HEK293 (cell line): ENCODE data around the gene MYRIP.
"Not testable (repeated sequence)": the region's sequence is repeated elsewhere in the genome, so short reads cannot be mapped to it uniquely, and the experiment has no call there.

ENCODE experiments used
- CTCF ChIA-PET: fragments of 350-600 bp; formaldehyde crosslinking; extraction: SDS; loops from one replicate; lab custom pipeline; 2021; ENCODE audit warnings: antibody characterized with exemption; lab: Yijun Ruan, JAX
- POLR2A ChIA-PET: fragments of 300-600 bp; formaldehyde crosslinking; extraction: SDS; loops from one replicate; lab custom pipeline; 2020; ENCODE audit warnings: antibody characterized with exemption, inconsistent platforms; lab: Yijun Ruan, JAX
- H3K27ac ChIP-seq: fragments of 200-500 bp; sonication (Bioruptor generic); 2 replicates; pipeline ENCODE4 v1.5.1; 2014; ENCODE audit warnings: low read depth, low read length, control low read depth, inconsistent platforms; ENCODE audit errors: extremely low read depth
- H3K36me3 ChIP-seq, 2 experiments: fragments of 200-500 bp in 1 of 2; sonication (Bioruptor generic) in 1 of 2; 1 replicate in 1 of 2; 2 replicates in 1 of 2; pipeline ENCODE4 v1.5.1; 2014 to 2017; ENCODE audit warnings: inconsistent platforms in 2 of 2, low read length in 2 of 2; ENCODE audit not compliant: control insufficient read depth in 2 of 2, insufficient read depth in 1 of 2
- H3K4me1 ChIP-seq: fragments of 200-500 bp; sonication (Bioruptor generic); 2 replicates; pipeline ENCODE4 v1.5.1; 2014; ENCODE audit warnings: mild to moderate bottlenecking, low read length, inconsistent platforms; ENCODE audit not compliant: control insufficient read depth, insufficient read depth
- H3K4me3 ChIP-seq: 2 replicates; pipeline ENCODE4 v1.5.1; 2011; ENCODE audit warnings: low read depth, mild to moderate bottlenecking, control low read depth, low read length, moderate library complexity
- H3K9me3 ChIP-seq: fragments of 200-500 bp; sonication (Bioruptor generic); 2 replicates; pipeline ENCODE4 v1.5.1; 2014; ENCODE audit warnings: low read depth, low read length, inconsistent platforms; ENCODE audit not compliant: control insufficient read depth, insufficient read depth
- HOXD13 ChIP-seq: sonication (generic); formaldehyde crosslinking; IDR thresholded peaks from 2 replicates; pipeline ENCODE4 v1.8.0; 2022; ENCODE audit warnings: missing genetic modification reagents, borderline replicate concordance
- SALL2 ChIP-seq: fragments of 450-650 bp; formaldehyde crosslinking; IDR thresholded peaks from 2 replicates; pipeline ENCODE4 v1.5.0; 2017; ENCODE audit warnings: missing biosample characterization, mild to moderate bottlenecking, missing genetic modification characterization, borderline replicate concordance
- YY1 ChIP-seq: fragments of 450-650 bp; formaldehyde crosslinking; IDR thresholded peaks from 2 replicates; pipeline ENCODE4 v1.5.1; 2018; ENCODE audit warnings: missing biosample characterization, missing genetic modification characterization
- ZNF112 ChIP-seq: fragments of 450-650 bp; formaldehyde crosslinking; IDR thresholded peaks from 2 replicates; pipeline ENCODE4 v1.5.0; 2017; ENCODE audit warnings: missing biosample characterization, missing genetic modification characterization
- ZNF121 ChIP-seq: fragments of 450-650 bp; formaldehyde crosslinking; IDR thresholded peaks from 2 replicates; pipeline ENCODE4 v1.5.1; 2016; ENCODE audit warnings: missing biosample characterization, missing genetic modification characterization
- ZNF133 ChIP-seq: fragments of 450-650 bp; formaldehyde crosslinking; IDR thresholded peaks from 2 replicates; pipeline ENCODE4 v1.5.1; 2016; ENCODE audit warnings: missing biosample characterization, missing genetic modification characterization
- ZNF16 ChIP-seq: fragments of 450-650 bp; formaldehyde crosslinking; IDR thresholded peaks from 2 replicates; pipeline ENCODE4 v1.5.1; 2016; ENCODE audit warnings: low read depth, missing biosample characterization, missing genetic modification characterization
- ZNF211 ChIP-seq: fragments of 450-650 bp; formaldehyde crosslinking; IDR thresholded peaks from 2 replicates; pipeline ENCODE4 v1.5.1; 2016; ENCODE audit warnings: low read depth, missing biosample characterization, missing genetic modification characterization
- ZNF302 ChIP-seq: fragments of 450-650 bp; formaldehyde crosslinking; IDR thresholded peaks from 2 replicates; pipeline ENCODE4 v1.5.1; 2016; ENCODE audit warnings: missing biosample characterization, missing genetic modification characterization, low read depth
- ZNF366 ChIP-seq: fragments of 450-650 bp; formaldehyde crosslinking; conservative IDR thresholded peaks from 2 replicates; pipeline ENCODE4 v1.5.1; 2016; ENCODE audit warnings: missing biosample characterization, missing genetic modification characterization
- ZNF48 ChIP-seq: fragments of 450-650 bp; formaldehyde crosslinking; IDR thresholded peaks from 2 replicates; pipeline ENCODE4 v1.5.1; 2016; ENCODE audit warnings: missing biosample characterization, missing genetic modification characterization
- ZNF544 ChIP-seq: fragments of 450-650 bp; formaldehyde crosslinking; IDR thresholded peaks from 2 replicates; pipeline ENCODE4 v1.5.0; 2017; ENCODE audit warnings: missing biosample characterization, missing genetic modification characterization
- ZNF549 ChIP-seq: fragments of 450-650 bp; IDR thresholded peaks from 2 replicates; pipeline ENCODE4 v1.5.1; 2018; ENCODE audit warnings: missing biosample characterization, missing genetic modification characterization, mild to moderate bottlenecking, inconsistent platforms, moderate library complexity
- ZNF555 ChIP-seq: fragments of 450-650 bp; formaldehyde crosslinking; conservative IDR thresholded peaks from 2 replicates; pipeline ENCODE4 v1.5.1; 2017; ENCODE audit warnings: missing biosample characterization, mild to moderate bottlenecking, missing genetic modification characterization, inconsistent platforms
- ZNF670 ChIP-seq: fragments of 450-650 bp; formaldehyde crosslinking; IDR thresholded peaks from 2 replicates; pipeline ENCODE4 v1.5.1; 2016; ENCODE audit warnings: missing biosample characterization, missing genetic modification characterization, low read depth
- ZNF701 ChIP-seq: fragments of 450-650 bp; formaldehyde crosslinking; IDR thresholded peaks from 2 replicates; pipeline ENCODE4 v1.5.1; 2016; ENCODE audit warnings: missing biosample characterization, missing genetic modification characterization
- ZNF830 ChIP-seq: fragments of 450-650 bp; IDR thresholded peaks from 2 replicates; pipeline ENCODE4 v1.5.0; 2018; ENCODE audit warnings: missing biosample characterization, missing genetic modification characterization, low read depth, mild to moderate bottlenecking, moderate library complexity
- TF ChIP-seq, protein P1 (sequence below): fragments of 450-650 bp; IDR thresholded peaks from 2 replicates; pipeline ENCODE4 v1.5.1; 2018; ENCODE audit warnings: missing biosample characterization, missing genetic modification characterization
- TF ChIP-seq, protein P2 (sequence below): fragments of 450-650 bp; formaldehyde crosslinking; IDR thresholded peaks from 2 replicates; pipeline ENCODE4 v1.5.1; 2016; ENCODE audit warnings: missing biosample characterization, missing genetic modification characterization
- TF ChIP-seq, protein P3 (sequence below): sonication (generic); formaldehyde crosslinking; IDR thresholded peaks from 2 replicates; pipeline ENCODE4 v1.8.1; 2022; ENCODE audit warnings: mild to moderate bottlenecking, moderate library complexity, missing genetic modification reagents

MYRIP gene

DNA sequence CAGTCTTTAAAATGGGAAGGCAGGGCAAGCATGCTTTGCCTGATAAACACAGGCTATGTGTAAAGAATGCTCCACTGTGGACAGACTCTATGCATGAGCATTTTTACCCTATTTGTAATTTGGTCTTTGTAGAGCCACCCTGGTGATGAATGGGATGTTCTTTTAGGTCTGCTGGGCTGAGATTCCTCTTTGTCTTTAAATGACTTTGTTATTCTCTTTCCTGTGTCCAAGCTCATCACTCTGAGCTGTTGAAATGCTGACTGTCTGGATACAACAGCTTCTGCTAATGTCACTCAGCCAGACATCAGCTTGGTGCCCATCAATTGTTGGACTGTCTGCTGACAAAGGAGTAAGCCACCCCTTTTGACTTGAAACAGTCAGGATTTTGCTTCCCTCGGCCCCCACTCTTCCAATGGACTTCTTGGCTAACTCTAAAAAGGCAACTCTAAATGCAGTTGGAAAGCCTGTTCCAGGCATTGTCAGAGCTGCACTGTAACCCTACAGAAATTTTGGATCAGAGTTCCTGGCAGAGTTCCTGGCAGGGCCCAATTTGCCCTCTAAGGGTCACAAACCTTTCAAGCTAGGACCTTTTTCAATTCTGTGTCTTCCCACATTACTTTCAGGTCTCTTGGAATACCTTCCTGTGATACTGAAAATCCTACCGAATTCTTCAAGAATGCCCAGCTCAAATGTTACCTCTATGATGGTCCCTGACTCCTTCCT lies 459.6 kb downstream of the MYRIP start:
- no peak for TF ChIP-seq HOXD13 (CRISPR knock-in tag)
- no peak for TF ChIP-seq ZNF48 (tag by site-specific recombination)
- TF ChIP-seq ZNF544: no peak
- TF ChIP-seq ZNF549 (tag by site-specific recombination): no peak
- no peak for TF ChIP-seq YY1 (tag by site-specific recombination)
- TF ChIP-seq ZNF670 (tag by site-specific recombination): no peak
- TF ChIP-seq, protein P1, sequence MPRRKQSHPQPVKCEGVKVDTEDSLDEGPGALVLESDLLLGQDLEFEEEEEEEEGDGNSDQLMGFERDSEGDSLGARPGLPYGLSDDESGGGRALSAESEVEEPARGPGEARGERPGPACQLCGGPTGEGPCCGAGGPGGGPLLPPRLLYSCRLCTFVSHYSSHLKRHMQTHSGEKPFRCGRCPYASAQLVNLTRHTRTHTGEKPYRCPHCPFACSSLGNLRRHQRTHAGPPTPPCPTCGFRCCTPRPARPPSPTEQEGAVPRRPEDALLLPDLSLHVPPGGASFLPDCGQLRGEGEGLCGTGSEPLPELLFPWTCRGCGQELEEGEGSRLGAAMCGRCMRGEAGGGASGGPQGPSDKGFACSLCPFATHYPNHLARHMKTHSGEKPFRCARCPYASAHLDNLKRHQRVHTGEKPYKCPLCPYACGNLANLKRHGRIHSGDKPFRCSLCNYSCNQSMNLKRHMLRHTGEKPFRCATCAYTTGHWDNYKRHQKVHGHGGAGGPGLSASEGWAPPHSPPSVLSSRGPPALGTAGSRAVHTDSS (tag by site-specific recombination): no peak
- no peak for TF ChIP-seq ZNF112
- no peak for TF ChIP-seq ZNF830 (tag by site-specific recombination)
- ChIA-PET POLR2A (no interaction called here), CTCF (no interaction called here)
- H3K36me3 ChIP-seq: no peaks in the 10 kb centered on the region
- no peaks in the 10 kb centered on the region for H3K4me1 ChIP-seq
- H3K9me3 ChIP-seq: no peaks in the 10 kb centered on the region
- H3K27ac ChIP-seq: no peak overlapping the region
- no peak overlapping the region for H3K4me3 ChIP-seq

DNA sequence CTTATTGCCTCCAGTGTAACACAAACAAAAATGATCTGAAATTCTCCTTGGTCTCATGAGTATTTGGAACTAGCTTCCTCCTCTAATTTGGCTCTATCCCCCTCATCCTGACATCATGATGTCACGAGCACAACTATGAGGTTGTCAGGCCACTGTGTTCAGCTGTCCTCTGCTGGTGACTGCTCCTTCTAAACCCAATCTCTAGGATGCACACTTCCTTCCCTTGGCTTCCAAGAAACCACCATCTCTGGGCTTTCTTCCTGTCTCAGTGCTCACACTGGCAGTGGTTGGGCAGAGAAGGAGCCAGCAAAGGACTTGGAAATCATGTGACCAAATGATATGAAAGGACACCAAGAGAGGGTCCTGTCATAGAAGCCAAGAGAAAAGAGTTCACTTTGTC lies 469.4 kb downstream of the MYRIP start:
- Histone ChIP-seq H3K4me1 (no peaks in the 10 kb centered on the region), H3K36me3 (no peaks in the 10 kb centered on the region), H3K9me3 (no peaks in the 10 kb centered on the region), H3K4me3 (no peak overlapping the region), H3K27ac (no peak overlapping the region)
- POLR2A ChIA-PET: no interaction called here
- TF ChIP-seq, protein P2, sequence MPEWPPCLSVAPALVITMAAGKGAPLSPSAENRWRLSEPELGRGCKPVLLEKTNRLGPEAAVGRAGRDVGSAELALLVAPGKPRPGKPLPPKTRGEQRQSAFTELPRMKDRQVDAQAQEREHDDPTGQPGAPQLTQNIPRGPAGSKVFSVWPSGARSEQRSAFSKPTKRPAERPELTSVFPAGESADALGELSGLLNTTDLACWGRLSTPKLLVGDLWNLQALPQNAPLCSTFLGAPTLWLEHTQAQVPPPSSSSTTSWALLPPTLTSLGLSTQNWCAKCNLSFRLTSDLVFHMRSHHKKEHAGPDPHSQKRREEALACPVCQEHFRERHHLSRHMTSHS (tag by site-specific recombination): no peak
- TF ChIP-seq, protein P3, sequence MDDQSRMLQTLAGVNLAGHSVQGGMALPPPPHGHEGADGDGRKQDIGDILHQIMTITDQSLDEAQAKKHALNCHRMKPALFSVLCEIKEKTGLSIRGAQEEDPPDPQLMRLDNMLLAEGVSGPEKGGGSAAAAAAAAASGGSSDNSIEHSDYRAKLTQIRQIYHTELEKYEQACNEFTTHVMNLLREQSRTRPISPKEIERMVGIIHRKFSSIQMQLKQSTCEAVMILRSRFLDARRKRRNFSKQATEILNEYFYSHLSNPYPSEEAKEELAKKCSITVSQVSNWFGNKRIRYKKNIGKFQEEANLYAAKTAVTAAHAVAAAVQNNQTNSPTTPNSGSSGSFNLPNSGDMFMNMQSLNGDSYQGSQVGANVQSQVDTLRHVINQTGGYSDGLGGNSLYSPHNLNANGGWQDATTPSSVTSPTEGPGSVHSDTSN (CRISPR knock-in tag): no peak
- no peak for TF ChIP-seq ZNF16
- TF ChIP-seq ZNF121 (tag by site-specific recombination): no peak
- no peak for TF ChIP-seq ZNF133 (tag by site-specific recombination)
- no peak for TF ChIP-seq ZNF302 (tag by site-specific recombination)
- CTCF ChIA-PET: interaction anchor here (0.5 kb wide), 1 partner anchor 824 kb away, joined by 4 read pairs; no protein-coding TSS in a partner anchor

DNA sequence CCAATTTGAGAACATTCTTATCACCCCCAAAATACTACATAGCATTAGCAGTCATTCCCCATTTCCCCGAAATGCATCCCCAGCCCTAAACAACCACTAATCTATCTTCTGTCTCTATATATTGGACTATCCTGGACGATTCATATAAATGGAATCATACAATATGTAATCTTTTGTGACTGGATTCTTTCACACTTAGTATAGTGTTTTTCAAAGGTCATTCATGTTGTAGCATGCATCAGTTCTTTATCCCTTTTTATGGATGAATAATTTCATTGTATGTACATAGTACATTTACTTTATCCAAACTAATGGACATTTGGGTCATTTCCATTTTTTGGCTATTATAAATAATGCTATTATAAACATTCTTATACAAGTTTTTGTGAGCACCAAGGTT lies 472.6 kb downstream of the MYRIP start:
- CTCF ChIA-PET: interaction anchor here (0.6 kb wide), 1 partner anchor 44 kb away, joined by 3 read pairs; no protein-coding TSS in a partner anchor
- H3K36me3 ChIP-seq: no peaks in the 10 kb centered on the region
- H3K27ac ChIP-seq: no peak overlapping the region
- no peaks in the 10 kb centered on the region for H3K9me3 ChIP-seq
- TF ChIP-seq ZNF366 (tag by site-specific recombination) (no peak), SALL2 (no peak), ZNF211 (tag by site-specific recombination) (no peak), ZNF555 (tag by site-specific recombination) (no peak), ZNF701 (no peak)
- no peaks in the 10 kb centered on the region for H3K4me1 ChIP-seq
- no peak overlapping the region for H3K4me3 ChIP-seq
- POLR2A ChIA-PET: no interaction called here

DNA sequence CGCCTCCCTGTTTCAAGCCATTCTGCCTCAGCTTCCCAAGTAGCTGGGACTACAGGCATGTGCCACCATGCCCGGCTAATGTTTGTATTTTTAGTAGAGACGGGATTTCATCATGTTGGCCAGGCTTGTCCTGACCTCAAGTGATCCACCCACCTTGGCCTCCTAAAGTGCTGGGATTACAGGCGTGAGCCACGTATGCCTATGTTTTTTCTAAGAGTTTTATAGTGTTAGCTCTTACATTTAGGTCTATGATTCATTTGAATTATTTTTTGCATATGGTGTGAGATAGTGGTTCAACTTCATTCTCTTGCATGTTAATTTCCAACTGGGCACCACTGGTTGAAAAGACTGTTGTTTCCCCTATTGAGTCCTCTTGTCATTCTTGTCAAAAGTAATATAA lies 473.6 kb downstream of the MYRIP start:
- H3K36me3 ChIP-seq, POLR2A ChIA-PET, H3K9me3 ChIP-seq, H3K27ac ChIP-seq, CTCF ChIA-PET, H3K4me3 ChIP-seq, H3K4me1 ChIP-seq: not testable (repeated sequence)
